ENCODE measurements around the gene SLC2A4RG. TPM values are rescaled to one million over a fixed set of nuclear protein-coding genes. Genes with fewer than 3 reads are reported as not detected.

Gene SLC2A4RG
- total RNA-seq, 4 donors from 2014 or later, result 26.0 to 55.9 (median 39.3) TPM

DNA sequence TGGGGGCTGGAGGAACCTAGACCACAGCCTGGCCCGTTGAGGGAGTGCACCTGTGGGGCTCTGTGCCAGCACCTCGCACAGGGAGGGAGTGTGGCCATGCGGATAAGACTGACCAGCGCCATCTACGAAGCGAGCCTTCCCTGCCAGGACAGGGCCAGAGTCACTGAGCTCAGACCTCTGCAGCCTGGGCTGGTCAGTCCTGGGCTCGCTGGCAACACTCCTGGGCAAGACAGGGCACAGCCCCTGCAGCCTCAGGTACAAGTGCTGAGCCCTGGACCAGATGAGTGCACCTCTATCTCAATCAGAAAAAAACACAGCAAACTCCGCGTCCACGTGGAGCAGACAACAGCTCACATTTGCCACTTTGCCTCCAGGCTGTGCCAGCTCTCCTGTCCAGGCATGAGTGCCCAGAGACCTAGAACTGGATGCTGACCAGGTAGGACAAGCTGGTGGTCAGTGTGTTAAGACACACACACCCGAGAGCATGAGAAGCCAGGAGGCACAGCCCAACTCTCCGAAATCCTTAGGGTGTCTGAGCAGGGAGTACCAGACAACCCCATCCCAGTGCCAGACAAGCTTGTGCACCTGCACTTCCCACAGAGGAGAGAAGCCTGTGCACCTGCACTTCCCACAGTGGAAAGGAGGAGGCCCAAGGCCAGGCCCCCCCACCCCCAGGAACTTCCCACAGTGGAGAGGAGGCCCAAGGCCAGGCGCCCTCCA lies 36.7 kb upstream of the SLC2A4RG start:
- intact Hi-C loops (cut with DNase I), result no loop called here
- Histone ChIP-seq H3K27ac (no peak overlapping the region), H3K9me3 (no peaks in the 10 kb centered on the region), H3K4me3 (replicated peaks in 1 of 3) (no peak overlapping the region), H3K4me1 (peaks cover 11 to 28% of the 10 kb centered on the region in 2 donors), H3K36me3 (peaks cover 0 to 14% of the 10 kb centered on the region in 2 donors), H3K27me3 (no peaks in the 10 kb centered on the region)
- DNase-seq, result no peak
- no peak for TF ChIP-seq POLR2A (IDR thresholded peaks at IDR 0.05)
- TF ChIP-seq, protein P1, sequence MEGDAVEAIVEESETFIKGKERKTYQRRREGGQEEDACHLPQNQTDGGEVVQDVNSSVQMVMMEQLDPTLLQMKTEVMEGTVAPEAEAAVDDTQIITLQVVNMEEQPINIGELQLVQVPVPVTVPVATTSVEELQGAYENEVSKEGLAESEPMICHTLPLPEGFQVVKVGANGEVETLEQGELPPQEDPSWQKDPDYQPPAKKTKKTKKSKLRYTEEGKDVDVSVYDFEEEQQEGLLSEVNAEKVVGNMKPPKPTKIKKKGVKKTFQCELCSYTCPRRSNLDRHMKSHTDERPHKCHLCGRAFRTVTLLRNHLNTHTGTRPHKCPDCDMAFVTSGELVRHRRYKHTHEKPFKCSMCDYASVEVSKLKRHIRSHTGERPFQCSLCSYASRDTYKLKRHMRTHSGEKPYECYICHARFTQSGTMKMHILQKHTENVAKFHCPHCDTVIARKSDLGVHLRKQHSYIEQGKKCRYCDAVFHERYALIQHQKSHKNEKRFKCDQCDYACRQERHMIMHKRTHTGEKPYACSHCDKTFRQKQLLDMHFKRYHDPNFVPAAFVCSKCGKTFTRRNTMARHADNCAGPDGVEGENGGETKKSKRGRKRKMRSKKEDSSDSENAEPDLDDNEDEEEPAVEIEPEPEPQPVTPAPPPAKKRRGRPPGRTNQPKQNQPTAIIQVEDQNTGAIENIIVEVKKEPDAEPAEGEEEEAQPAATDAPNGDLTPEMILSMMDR (IDR thresholded peaks at IDR 0.05), result no peak
- 77 to 86% methylated on average over 6 to 10 of the region's 13 CpGs for WGBS, 2 donors

DNA sequence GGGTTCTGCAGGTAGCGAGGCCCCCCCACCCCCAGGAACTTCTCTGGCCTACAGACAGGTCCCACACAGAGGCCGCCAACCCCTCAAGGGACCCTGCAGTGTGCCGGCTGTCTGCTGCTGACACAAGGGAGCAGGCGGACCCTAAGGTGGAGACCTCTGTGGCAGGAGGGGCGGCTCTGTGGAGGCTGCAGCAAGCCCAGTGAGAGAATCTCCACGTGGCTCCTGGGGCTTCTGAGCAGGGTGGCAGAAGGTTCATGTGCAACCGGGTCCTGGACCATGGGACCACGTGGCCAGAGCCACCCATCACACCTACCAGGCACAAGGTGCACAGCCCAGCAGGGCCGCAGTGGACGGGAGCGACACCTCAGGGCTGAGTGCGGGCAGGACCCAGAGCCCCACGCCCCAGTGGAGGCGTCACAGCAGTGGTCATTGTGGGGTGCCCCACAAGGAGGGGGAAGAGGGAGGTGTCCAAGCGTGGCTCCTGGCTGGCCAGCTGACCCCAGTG lies 36.1 kb upstream of the SLC2A4RG start:
- H3K9me3 ChIP-seq, result no peaks in the 10 kb centered on the region
- DNase-seq, result no peak
- peaks cover 13 to 25% of the 10 kb centered on the region in 2 donors for H3K4me1 ChIP-seq
- no peak overlapping the region for H3K4me3 ChIP-seq (replicated peaks in 1 of 3)
- intact Hi-C loops (cut with DNase I), result no loop called here
- 90 to 92% methylated on average over 2 to 5 of the region's 15 CpGs for WGBS, 2 donors
- TF ChIP-seq, protein P1 (IDR thresholded peaks at IDR 0.05), result no peak
- TF ChIP-seq POLR2A (IDR thresholded peaks at IDR 0.05), result no peak
- peaks cover 0 to 14% of the 10 kb centered on the region in 2 donors for H3K36me3 ChIP-seq
- H3K27ac ChIP-seq, result no peak overlapping the region
- H3K27me3 ChIP-seq, result no peaks in the 10 kb centered on the region

DNA sequence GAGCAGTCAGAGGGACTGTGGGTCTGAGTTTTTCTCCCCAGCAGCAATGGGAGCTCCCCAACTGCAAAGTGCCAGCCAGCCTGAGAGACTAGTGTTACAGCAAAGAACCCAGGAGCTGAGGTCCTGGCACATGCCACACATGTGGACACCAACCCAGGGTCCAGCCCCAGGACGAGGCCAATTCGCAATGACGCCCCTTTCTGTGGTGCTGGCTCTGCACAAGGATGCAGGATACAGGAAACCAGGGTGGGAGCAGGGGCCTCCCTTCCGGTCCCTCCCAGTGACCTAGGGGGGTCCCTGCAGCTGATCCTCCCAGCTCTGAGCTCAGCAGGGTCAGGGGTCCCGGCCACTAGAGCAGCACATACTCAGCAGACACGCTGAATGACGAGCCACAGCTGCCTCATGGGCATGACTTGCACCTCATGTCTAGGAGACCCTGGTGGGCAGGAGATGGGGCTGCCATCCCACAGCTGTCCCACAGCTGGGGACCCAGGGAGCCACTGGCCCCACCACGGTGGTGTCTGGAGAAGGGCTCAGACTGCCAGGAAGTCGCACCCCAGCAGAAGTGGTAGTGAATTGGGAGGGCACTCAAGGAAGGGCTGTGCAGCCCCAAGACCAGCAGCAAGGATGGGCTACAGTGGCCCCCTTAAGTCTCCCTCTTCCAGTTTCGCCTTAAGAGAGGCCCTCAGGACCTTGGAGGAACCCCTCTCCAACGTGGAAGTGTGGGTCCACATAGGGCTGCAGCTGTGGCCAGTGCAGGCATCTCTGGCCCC lies 35.4 kb upstream of the SLC2A4RG start:
- 85 to 100% methylated on average over 1 to 5 of the region's 11 CpGs for WGBS, 2 donors
- DNase-seq, result no peak
- no peaks in the 10 kb centered on the region for H3K27me3 ChIP-seq
- H3K36me3 ChIP-seq, result peaks cover 0 to 15% of the 10 kb centered on the region in 2 donors
- no peak overlapping the region for H3K27ac ChIP-seq
- H3K4me1 ChIP-seq, result peaks cover 18 to 25% of the 10 kb centered on the region in 2 donors
- TF ChIP-seq, protein P1 (IDR thresholded peaks at IDR 0.05), result no peak
- no peak for TF ChIP-seq POLR2A (IDR thresholded peaks at IDR 0.05)
- no peak overlapping the region for H3K4me3 ChIP-seq (replicated peaks in 1 of 3)
- no peaks in the 10 kb centered on the region for H3K9me3 ChIP-seq
- intact Hi-C loops (cut with DNase I), result no loop called here

DNA sequence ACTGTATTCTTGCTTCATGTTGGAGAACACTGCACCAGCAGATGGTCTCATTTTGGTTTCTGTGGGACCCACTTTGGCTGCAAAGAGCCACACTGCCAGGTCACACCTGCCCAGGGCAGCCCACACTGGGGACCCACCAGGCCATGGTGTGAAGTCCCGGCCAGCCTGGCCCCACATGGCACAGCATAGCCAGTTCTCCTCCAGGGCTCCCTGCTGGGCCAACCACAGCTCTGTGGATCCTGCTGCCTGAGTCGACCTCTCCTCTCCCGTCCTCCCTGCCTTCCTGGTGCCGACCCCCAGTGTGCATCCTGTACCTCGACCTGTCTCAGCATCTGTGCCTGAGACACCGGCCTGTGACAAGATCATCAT lies 34.8 kb upstream of the SLC2A4RG start:
- no peak overlapping the region for H3K27ac ChIP-seq

DNA sequence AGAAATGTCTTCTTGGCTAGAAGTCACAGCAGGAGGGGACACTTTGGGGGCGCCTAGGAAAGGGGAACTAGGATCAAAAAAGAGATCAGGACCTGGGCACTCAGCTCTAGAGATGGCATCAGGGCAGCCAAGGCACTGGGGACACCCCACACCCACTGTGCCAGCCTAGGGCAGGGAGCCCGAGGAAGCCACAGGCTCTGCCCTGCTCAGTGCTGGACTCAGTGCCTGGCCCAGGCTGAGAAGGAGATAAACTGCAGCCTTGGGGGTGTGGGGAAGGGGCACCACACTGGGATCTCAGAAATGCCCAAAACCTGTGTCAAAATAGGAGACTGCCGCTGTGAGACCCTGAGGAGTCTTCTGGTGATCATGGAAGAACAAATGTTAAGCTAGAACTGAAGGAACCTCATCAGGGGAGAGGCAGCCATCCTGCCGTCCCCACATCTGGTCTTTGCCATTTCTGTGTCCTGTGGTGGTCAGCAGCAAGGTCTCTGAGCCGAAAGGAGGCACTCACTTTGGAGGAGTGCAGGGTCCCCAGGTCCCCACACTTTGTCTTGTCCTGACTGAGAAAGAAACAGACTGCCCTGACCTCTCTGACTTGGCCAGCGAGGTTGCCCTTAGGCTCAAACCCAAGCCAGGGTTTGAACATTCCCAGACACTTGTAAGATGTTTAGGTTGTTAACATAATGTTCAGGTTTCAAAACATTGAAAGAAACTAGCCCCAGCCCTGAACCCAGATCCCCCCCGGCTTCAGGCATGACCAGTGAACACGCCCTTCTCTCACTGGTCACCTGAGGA lies 34.1 kb upstream of the SLC2A4RG start:
- H3K27ac ChIP-seq, result no peak overlapping the region
- H3K9me3 ChIP-seq, result no peaks in the 10 kb centered on the region
- H3K4me3 ChIP-seq (replicated peaks in 1 of 3), result no peak overlapping the region
- intact Hi-C loops (cut with DNase I), result no loop called here
- H3K27me3 ChIP-seq, result no peaks in the 10 kb centered on the region
- TF ChIP-seq, protein P1 (IDR thresholded peaks at IDR 0.05), result no peak
- no peak for TF ChIP-seq POLR2A (IDR thresholded peaks at IDR 0.05)
- peaks cover 18 to 20% of the 10 kb centered on the region in 2 donors for H3K4me1 ChIP-seq
- peaks cover 0 to 19% of the 10 kb centered on the region in 2 donors for H3K36me3 ChIP-seq
- WGBS, 2 donors, result 92 to 98% methylated on average over 7 to 8 of the region's 8 CpGs
- DNase-seq, result no peak

More for the DNA sequence above, 34.8 kb upstream of the SLC2A4RG start:
- no peak overlapping the region for H3K4me3 ChIP-seq (replicated peaks in 1 of 3)
- TF ChIP-seq POLR2A (IDR thresholded peaks at IDR 0.05), result no peak
- peaks cover 0 to 19% of the 10 kb centered on the region in 2 donors for H3K36me3 ChIP-seq
- WGBS, 2 donors, result 72 to 100% methylated on average over 3 to 5 of the region's 6 CpGs
- H3K9me3 ChIP-seq, result no peaks in the 10 kb centered on the region
- H3K4me1 ChIP-seq, result peaks cover 18 to 22% of the 10 kb centered on the region in 2 donors
- intact Hi-C loops (cut with DNase I), result no loop called here
- H3K27me3 ChIP-seq, result no peaks in the 10 kb centered on the region
- DNase-seq, result no peak
